SKM-1 (cell line): ENCODE measurements around the gene ERC2.

ENCODE experiments used
- DNase-seq: peaks from one replicate; lab custom pipeline; 2025; ENCODE audit not compliant: unreplicated experiment; lab: John Stamatoyannopoulos, UW

The ERC2 gene

GRCh38 chr3:55487381-55488241 is 980.7 kb downstream of the ERC2 start:
- DNase-seq: no peak

- no peak for DNase-seq
These were observed 981.3 kb downstream of the ERC2 start, which contains the start of gene WNT5A for GRCh38 chr3:55486857-55487380. WNT5A (minus strand) TSS chr3:55487306; CDS start chr3:55486985, 321 bp downstream.

GRCh38 chr3:55486101-55486856 is 982.0 kb downstream of the ERC2 start:
- DNase-seq: no peak

DNA sequence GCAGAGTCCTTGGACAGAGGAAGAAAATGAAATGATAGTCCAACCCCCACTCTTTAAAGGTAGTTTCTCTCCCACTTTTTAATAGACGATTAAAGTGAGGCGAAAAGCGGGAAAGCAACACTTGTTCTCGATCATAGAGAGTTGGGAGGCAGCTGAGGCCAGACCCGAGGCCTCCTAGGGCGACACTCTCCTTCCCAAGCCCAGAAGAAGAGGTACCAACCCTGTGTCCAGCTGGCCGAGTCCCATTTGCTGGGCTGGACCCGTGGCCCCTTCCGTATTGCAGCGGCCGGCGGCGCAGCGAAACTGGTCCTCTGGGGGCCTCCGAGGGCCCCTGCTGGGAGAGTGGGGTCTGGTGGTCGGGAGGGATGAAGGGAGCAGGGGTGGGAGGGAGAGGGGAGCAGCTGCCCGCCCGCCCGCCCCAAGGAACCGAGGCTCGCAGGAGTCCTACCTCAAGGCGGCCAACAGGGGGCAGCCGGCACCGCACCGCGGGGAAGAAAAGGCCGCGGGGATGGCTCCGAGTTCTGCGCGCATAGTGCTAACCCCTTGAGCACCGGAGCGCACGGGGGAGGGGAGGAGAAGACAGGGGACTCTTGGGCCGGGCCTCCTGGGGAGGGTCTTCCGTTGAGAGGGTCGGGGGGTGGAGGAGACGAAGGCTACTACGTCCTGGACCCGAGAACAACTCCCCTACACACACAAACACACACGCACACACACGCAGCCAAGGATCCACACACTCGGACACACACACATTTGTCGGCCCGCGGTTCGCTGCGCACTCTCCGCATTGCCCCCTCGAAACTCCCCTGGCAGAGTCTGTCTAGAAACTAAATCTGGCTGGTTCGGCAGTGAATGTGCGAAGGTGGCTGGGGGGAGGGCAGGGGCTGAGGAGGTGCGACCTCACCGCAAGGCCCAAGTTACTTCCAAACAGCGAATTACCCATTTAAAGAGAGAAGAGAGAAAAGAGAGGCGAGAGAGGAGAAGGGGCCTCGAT is 983.2 kb downstream of the ERC2 start:
- peak; percentile 68 for DNase-seq

DNA sequence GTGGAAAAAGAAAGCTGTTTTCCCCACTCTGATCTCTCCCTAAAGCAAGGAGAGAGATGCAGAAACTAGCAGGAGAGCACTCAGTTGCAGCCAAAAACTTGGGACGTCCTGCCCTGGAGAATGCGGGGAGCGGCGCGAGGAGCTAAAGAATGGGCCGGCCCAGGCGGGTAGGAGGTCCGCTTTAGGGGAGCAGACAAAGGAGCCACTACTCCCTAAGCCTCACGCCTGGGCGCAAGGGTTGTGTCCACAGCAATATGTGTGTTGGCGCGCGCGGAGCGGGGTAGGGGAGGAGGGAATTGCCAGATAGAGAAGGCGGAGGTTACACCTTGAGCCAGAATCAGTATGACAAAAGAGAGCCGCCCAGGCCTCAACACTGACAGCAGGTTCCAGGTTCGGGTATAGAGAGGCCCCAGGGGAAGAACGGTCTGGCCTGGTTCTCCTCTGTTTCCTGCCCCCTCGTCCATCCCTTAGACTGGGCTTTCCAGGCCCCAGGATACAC is 984.0 kb downstream of the ERC2 start:
- no peak for DNase-seq

- DNase-seq: no peak
These were observed 984.8 kb downstream of the ERC2 start for GRCh38 chr3:55483196-55484095.

- no peak for DNase-seq
These were observed 985.6 kb downstream of the ERC2 start for GRCh38 chr3:55482496-55483195.

DNA sequence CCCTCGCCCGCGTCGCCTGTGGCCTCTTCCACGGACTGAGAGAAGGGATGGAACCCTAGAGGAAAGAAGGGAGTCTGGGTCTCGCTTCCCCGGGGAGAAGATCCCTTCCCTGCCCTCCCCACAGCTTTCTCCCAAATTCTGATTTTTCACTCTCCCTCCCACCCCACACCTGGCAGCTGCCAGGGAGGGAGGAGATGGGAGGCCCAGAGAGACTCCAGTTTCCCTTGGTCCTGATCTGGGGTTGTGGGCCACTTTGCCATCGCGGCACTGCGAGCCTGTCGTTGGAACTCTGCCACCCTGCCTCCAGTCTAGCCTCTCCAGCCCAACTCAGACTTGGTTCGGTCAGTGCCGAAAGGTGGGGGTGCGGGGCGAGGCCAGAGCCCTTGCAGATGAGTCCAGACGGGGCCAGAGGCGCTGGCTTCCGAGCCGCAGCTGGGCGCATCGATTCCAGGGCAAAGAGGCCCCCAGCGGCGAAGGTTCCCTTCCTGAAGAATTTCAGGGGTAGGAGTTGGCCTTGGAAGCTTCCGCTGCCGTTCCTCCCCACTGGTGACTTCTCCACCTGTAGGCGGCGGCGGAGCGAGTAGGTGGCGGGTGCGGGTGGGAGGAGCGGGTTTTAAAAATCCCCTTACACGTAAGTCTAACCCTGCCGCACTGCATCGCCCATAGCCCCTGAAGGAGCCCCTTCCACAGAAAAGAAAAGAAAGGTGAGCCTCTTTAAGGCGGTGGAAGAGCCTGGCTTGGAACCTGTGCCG is 986.3 kb downstream of the ERC2 start:
- DNase-seq: no peak

GRCh38 chr3:55480911-55481743 is 987.1 kb downstream of the ERC2 start:
- no peak for DNase-seq

GRCh38 chr3:55477306-55478303 is 990.7 kb downstream of the ERC2 start:
- DNase-seq: no peak

GRCh38 chr3:55476515-55476914 is 991.8 kb downstream of the ERC2 start:
- DNase-seq: no peak

GRCh38 chr3:55474213-55474632 is 994.0 kb downstream of the ERC2 start:
- no peak for DNase-seq

GRCh38 chr3:55473788-55474187 is 994.5 kb downstream of the ERC2 start:
- no peak for DNase-seq

- DNase-seq: no peak
These were observed 996.6 kb downstream of the ERC2 start for GRCh38 chr3:55471522-55472280.

DNA sequence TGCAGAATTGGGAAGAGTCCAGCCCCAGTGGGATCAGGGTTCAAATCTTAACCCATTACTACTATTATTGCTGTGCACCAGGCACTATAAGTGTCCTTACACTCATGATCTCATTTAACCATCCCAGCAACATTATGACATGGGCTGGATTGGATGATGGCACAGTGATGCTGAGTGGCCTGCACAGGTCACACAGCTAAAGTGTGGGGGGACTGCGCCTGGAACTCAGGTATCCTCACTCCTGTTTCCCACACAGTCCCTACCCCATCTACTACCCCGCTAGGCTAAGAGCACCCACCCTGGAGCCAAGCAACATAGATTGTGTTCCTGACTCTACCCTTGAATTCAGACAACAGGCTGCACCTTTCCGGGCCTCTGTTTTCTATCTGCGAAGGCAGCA is 997.2 kb downstream of the ERC2 start:
- no peak for DNase-seq
